GM23338 (cell line): ENCODE data around the gene IGSF9B. TPM values are rescaled to one million over a fixed set of nuclear protein-coding genes. Genes with fewer than 3 reads are reported as not detected.

ENCODE experiments used
- ATAC-seq: fragments of 200-7000 bp; cut with Tn5 transposase; 3 replicates; pipeline ENCODE4 v1.9.1; 2020
- DNase-seq: peaks from one replicate; pipeline ENCODE4 v3.0.0-alpha.2; 2015; ENCODE audit warnings: low spot score
- H2AFZ ChIP-seq: fragments of 200-600 bp; sonication (generic); 2 replicates; pipeline ENCODE4 v1.8.0; 2016; ENCODE audit warnings: antibody characterized with exemption, mild to moderate bottlenecking, moderate library complexity
- H3F3A ChIP-seq: fragments of 200-600 bp; sonication (generic); replicated peaks from 2 replicates; pipeline ENCODE4 v1.8.0; 2017; ENCODE audit warnings: antibody characterized with exemption, mixed run types, low read depth
- H3K27ac ChIP-seq: fragments of 200-600 bp; sonication (generic); 2 replicates; pipeline ENCODE4 v1.6.1; 2016; ENCODE audit warnings: low read depth
- H3K27me3 ChIP-seq: fragments of 200-600 bp; sonication (generic); 2 replicates; pipeline ENCODE4 v1.8.0; 2016; ENCODE audit warnings: mild to moderate bottlenecking, mixed run types, moderate library complexity; ENCODE audit not compliant: insufficient read depth
- H3K36me3 ChIP-seq: fragments of 200-600 bp; sonication (generic); 2 replicates; pipeline ENCODE4 v1.8.0; 2016; ENCODE audit warnings: mild to moderate bottlenecking; ENCODE audit not compliant: insufficient read depth
- H3K4me1 ChIP-seq: fragments of 200-600 bp; sonication (generic); 2 replicates; pipeline ENCODE4 v1.8.0; 2016; ENCODE audit warnings: mild to moderate bottlenecking, moderate library complexity; ENCODE audit not compliant: insufficient read depth
- H3K4me2 ChIP-seq: fragments of 200-600 bp; sonication (generic); 2 replicates; pipeline ENCODE4 v1.7.1; 2017; ENCODE audit warnings: mixed run types
- H3K4me3 ChIP-seq: fragments of 200-600 bp; sonication (generic); 2 replicates; pipeline ENCODE4 v1.6.1; 2016; ENCODE audit warnings: mixed run types
- H3K79me2 ChIP-seq: fragments of 200-600 bp; sonication (generic); replicated peaks from 2 replicates; pipeline ENCODE4 v1.8.0; 2017; ENCODE audit warnings: mild to moderate bottlenecking; ENCODE audit not compliant: insufficient read depth
- H3K9me2 ChIP-seq: fragments of 200-600 bp; sonication (generic); 2 replicates; pipeline ENCODE4 v1.8.0; 2017; ENCODE audit not compliant: insufficient read depth
- H4K20me1 ChIP-seq: fragments of 200-600 bp; sonication (generic); replicated peaks from 2 replicates; pipeline ENCODE4 v1.8.0; 2017; ENCODE audit warnings: mild to moderate bottlenecking; ENCODE audit not compliant: insufficient read depth
- H3K27ac Mint-ChIP-seq: 2 replicates; pipeline ENCODE4 v1.8.0; 2020; ENCODE audit warnings: inconsistent platforms, mild to moderate bottlenecking, moderate library complexity, mixed read lengths
- H3K27me3 Mint-ChIP-seq: 3 replicates; pipeline ENCODE4 v1.8.0; 2022; ENCODE audit warnings: low read depth, mild to moderate bottlenecking, moderate library complexity, mixed read lengths, inconsistent platforms; ENCODE audit not compliant: insufficient read depth, poor library complexity
- H3K36me3 Mint-ChIP-seq: 3 replicates; pipeline ENCODE4 v1.8.0; 2021; ENCODE audit warnings: low read depth, mild to moderate bottlenecking, inconsistent platforms, moderate library complexity, mixed read lengths
- H3K4me1 Mint-ChIP-seq: 3 replicates; pipeline ENCODE4 v1.8.0; 2020; ENCODE audit warnings: mild to moderate bottlenecking, inconsistent platforms, mixed read lengths
- H3K4me3 Mint-ChIP-seq: 3 replicates; pipeline ENCODE4 v1.8.0; 2021; ENCODE audit warnings: moderate library complexity, mild to moderate bottlenecking, inconsistent platforms, mixed read lengths
- H3K9me3 Mint-ChIP-seq: 3 replicates; pipeline ENCODE4 v1.8.0; 2020; ENCODE audit warnings: moderate library complexity, mild to moderate bottlenecking, inconsistent platforms, mixed read lengths
- CREB1 ChIP-seq: fragments of 250-450 bp; sonication (Bioruptor Pico); IDR thresholded peaks from 2 replicates; pipeline ENCODE4 v1.5.0; 2020; ENCODE audit warnings: low read depth, mild to moderate bottlenecking, moderate library complexity
- EZH2 ChIP-seq: fragments of 200-600 bp; sonication (generic); IDR thresholded peaks from one replicate; pipeline ENCODE4 v1.8.0; 2017; ENCODE audit warnings: antibody characterized with exemption, mild to moderate bottlenecking, low read depth; ENCODE audit not compliant: unreplicated experiment
- JUNB ChIP-seq: IDR thresholded peaks from one replicate; pipeline ENCODE4 v1.6.1; 2016; ENCODE audit warnings: antibody characterized with exemption; ENCODE audit not compliant: unreplicated experiment
- NANOG ChIP-seq: IDR thresholded peaks from 2 replicates; pipeline ENCODE4 v1.6.1; 2016; ENCODE audit warnings: antibody characterized with exemption, borderline replicate concordance
- STAT1 ChIP-seq: IDR thresholded peaks from one replicate; pipeline ENCODE4 v1.6.1; 2016; ENCODE audit warnings: antibody characterized with exemption; ENCODE audit not compliant: unreplicated experiment
- polyA plus RNA-seq: library from polyadenylated mRNA; unstranded; fragments of >200 nt; fragmentation: Nextera tagmentation; extraction: Ambion mirVana; gene quantifications from 2 replicates; pipeline ENCODE4 v1.2.1, GENCODE V29; 2016
- total RNA-seq: library from RNA; depleted of rRNA; stranded (reverse); fragments of >200 nt; shearing (Covaris generic); gene quantifications from 2 replicates; pipeline ENCODE4 v1.2.3, GENCODE V29; 2014
- TF ChIP-seq, protein P1 (sequence below): fragments of 250-450 bp; sonication (Bioruptor Pico); IDR thresholded peaks from 2 replicates; pipeline ENCODE4 v1.5.0; 2020; ENCODE audit warnings: mild to moderate bottlenecking, moderate library complexity
- TF ChIP-seq, protein P2 (sequence below): IDR thresholded peaks from 2 replicates; pipeline ENCODE4 v1.6.1; 2016; ENCODE audit warnings: antibody characterized with exemption

The IGSF9B gene
- total and polyA plus RNA-seq, 2 experiments from 2014 or later: 8.7 to 51.2 TPM

- TF ChIP-seq, protein P1, sequence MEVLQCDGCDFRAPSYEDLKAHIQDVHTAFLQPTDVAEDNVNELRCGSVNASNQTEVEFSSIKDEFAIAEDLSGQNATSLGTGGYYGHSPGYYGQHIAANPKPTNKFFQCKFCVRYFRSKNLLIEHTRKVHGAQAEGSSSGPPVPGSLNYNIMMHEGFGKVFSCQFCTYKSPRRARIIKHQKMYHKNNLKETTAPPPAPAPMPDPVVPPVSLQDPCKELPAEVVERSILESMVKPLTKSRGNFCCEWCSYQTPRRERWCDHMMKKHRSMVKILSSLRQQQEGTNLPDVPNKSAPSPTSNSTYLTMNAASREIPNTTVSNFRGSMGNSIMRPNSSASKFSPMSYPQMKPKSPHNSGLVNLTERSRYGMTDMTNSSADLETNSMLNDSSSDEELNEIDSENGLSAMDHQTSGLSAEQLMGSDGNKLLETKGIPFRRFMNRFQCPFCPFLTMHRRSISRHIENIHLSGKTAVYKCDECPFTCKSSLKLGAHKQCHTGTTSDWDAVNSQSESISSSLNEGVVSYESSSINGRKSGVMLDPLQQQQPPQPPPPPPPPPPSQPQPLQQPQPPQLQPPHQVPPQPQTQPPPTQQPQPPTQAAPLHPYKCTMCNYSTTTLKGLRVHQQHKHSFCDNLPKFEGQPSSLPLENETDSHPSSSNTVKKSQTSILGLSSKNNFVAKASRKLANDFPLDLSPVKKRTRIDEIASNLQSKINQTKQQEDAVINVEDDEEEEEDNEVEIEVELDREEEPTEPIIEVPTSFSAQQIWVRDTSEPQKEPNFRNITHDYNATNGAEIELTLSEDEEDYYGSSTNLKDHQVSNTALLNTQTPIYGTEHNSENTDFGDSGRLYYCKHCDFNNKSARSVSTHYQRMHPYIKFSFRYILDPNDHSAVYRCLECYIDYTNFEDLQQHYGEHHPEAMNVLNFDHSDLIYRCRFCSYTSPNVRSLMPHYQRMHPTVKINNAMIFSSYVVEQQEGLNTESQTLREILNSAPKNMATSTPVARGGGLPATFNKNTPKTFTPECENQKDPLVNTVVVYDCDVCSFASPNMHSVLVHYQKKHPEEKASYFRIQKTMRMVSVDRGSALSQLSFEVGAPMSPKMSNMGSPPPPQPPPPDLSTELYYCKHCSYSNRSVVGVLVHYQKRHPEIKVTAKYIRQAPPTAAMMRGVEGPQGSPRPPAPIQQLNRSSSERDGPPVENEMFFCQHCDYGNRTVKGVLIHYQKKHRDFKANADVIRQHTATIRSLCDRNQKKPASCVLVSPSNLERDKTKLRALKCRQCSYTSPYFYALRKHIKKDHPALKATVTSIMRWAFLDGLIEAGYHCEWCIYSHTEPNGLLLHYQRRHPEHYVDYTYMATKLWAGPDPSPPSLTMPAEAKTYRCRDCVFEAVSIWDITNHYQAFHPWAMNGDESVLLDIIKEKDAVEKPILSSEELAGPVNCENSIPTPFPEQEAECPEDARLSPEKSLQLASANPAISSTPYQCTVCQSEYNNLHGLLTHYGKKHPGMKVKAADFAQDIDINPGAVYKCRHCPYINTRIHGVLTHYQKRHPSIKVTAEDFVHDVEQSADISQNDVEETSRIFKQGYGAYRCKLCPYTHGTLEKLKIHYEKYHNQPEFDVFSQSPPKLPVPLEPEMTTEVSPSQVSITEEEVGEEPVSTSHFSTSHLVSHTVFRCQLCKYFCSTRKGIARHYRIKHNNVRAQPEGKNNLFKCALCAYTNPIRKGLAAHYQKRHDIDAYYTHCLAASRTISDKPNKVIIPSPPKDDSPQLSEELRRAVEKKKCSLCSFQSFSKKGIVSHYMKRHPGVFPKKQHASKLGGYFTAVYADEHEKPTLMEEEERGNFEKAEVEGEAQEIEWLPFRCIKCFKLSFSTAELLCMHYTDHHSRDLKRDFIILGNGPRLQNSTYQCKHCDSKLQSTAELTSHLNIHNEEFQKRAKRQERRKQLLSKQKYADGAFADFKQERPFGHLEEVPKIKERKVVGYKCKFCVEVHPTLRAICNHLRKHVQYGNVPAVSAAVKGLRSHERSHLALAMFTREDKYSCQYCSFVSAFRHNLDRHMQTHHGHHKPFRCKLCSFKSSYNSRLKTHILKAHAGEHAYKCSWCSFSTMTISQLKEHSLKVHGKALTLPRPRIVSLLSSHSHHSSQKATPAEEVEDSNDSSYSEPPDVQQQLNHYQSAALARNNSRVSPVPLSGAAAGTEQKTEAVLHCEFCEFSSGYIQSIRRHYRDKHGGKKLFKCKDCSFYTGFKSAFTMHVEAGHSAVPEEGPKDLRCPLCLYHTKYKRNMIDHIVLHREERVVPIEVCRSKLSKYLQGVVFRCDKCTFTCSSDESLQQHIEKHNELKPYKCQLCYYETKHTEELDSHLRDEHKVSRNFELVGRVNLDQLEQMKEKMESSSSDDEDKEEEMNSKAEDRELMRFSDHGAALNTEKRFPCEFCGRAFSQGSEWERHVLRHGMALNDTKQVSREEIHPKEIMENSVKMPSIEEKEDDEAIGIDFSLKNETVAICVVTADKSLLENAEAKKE (CRISPR knock-in tag): no peak
- TF ChIP-seq JUNB: no peak
- no peak for TF ChIP-seq STAT1
- TF ChIP-seq NANOG: no peak
Observed at GRCh38 chr11:133953999-133954398, 2.8 kb downstream of the IGSF9B start (continued).

DNA sequence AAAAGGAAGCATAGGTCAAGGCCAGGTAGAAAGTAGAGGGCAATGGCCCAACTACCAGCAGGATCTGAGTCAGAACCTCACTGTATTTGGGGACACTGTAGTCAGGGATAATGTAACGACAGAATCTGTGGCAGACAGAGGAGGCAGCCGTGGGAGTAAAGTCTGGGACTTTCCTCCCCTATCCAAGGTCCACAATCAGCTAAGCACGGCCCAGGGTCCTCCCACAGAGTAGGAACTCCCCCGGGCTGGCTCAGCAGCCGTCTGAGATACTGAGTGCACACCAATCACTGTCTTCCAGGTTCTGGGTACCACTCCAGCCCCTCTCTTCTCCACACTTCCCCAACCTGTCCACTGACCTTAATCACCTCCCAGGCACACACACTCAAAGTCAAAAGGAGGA, 3.2 kb downstream of the IGSF9B start:
- H3K36me3 Mint-ChIP-seq: peaks cover 16% of the 10 kb centered on the region
- H3K9me3 Mint-ChIP-seq: peaks cover 9% of the 10 kb centered on the region
- DNase-seq (no peak), ATAC-seq (no peak)
- H3K4me3 ChIP-seq: no peak overlapping the region
- H3K4me1 ChIP-seq: peaks cover 68% of the 10 kb centered on the region
- H3K27ac Mint-ChIP-seq: no peak overlapping the region
- H3K4me1 Mint-ChIP-seq: peaks cover 76% of the 10 kb centered on the region
- H3K9me2 ChIP-seq: no peaks in the 10 kb centered on the region
- no peaks in the 10 kb centered on the region; the same call in 1 of the 2 replicates for H3F3A ChIP-seq
- H4K20me1 ChIP-seq: peaks cover 34% of the 10 kb centered on the region
- peak overlapping the region; percentile 78; the same call in 1 of the 2 replicates for H3K4me2 ChIP-seq
- H3K36me3 ChIP-seq: no peaks in the 10 kb centered on the region
- H3K27me3 Mint-ChIP-seq: peaks cover 34% of the 10 kb centered on the region
- H3K27ac ChIP-seq: no peak overlapping the region
- no peak overlapping the region for H2AFZ ChIP-seq
- H3K79me2 ChIP-seq: peaks cover 65% of the 10 kb centered on the region
- H3K27me3 ChIP-seq: peaks cover 17% of the 10 kb centered on the region
- peak overlapping the region; percentile 28; the same call in 1 of the 3 replicates for H3K4me3 Mint-ChIP-seq
- TF ChIP-seq CREB1 (no peak), STAT1 (no peak), EZH2 (no peak)
- TF ChIP-seq, protein P1 (CRISPR knock-in tag): no peak
- TF ChIP-seq, protein P2, sequence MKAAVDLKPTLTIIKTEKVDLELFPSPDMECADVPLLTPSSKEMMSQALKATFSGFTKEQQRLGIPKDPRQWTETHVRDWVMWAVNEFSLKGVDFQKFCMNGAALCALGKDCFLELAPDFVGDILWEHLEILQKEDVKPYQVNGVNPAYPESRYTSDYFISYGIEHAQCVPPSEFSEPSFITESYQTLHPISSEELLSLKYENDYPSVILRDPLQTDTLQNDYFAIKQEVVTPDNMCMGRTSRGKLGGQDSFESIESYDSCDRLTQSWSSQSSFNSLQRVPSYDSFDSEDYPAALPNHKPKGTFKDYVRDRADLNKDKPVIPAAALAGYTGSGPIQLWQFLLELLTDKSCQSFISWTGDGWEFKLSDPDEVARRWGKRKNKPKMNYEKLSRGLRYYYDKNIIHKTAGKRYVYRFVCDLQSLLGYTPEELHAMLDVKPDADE: no peak
